GM18519 (cell line): ENCODE results near the gene PRPF40A.

Experiments
- ATAC-seq: cut with Tn5 transposase; IDR thresholded peaks from one replicate; pipeline ENCODE4 v1.9.1; 2021; ENCODE audit warnings: mild to moderate bottlenecking, moderate library complexity; ENCODE audit not compliant: unreplicated experiment, low FRiP score

Gene PRPF40A

DNA sequence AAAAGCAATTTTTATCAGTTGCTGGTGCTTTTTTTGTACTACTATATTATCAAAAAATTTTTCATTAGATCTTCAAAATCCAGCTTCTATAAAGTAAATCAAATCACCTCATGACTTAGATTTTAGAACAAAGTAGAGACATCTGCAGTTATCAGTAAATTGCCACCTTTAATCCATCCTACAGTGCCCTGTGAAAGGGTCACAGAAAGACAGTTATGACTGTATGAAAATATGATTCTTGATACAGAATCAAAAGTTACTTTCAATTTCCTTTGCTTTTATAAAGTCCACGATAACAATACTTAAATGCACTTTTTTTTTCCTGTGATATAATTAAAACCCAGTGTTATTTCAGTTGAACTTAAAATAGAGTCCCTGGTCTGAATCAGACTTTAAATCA is 61.4 kb downstream of the PRPF40A start:
- ATAC-seq = no peak

DNA sequence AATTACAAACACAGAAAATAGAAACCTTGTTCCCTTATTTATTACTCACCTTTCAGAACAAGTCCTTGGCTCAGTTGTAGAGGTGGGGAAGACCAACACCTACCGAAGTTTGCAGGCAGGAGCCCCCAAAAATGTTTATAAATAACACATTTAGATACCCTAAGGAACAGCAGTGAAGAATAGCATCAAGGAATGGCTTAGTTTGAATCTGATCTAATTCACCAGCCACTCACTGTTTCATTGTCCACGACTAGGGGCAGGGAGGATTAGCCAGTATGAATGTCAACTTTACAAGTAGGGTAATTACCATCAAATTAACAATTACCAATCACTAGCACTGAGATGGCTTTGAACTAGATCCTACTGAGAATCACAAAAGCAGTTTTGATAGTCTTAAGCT is 65.4 kb downstream of the PRPF40A start:
- ATAC-seq = no peak

DNA sequence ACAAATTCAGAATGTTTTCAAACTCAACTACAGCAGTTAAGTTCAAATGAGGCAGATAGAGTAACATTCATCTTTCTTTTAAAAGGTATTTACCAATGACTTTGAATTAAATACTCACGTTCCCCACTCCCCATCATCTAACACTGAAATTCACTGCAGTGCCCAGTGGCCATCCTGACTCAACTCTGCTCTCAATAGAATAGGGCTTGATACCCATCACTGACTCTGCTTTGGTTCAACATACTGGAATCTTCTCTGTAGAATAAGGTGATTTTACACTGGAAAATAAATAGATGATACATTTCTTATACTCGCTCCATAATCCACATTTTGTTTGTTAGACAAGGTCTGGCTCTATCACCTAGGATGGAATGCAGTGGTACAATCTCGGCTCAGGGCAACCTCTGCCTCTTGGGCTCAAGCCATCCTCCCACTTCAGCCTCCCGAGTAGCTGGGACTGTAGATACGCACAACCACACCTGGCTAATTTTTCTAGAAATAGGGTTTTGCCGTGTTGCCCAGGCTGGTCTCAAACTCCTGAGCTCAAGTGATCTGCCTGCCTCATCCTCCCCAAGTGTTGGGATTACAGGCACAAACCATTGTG is 66.4 kb downstream of the PRPF40A start:
- ATAC-seq = no peak

DNA sequence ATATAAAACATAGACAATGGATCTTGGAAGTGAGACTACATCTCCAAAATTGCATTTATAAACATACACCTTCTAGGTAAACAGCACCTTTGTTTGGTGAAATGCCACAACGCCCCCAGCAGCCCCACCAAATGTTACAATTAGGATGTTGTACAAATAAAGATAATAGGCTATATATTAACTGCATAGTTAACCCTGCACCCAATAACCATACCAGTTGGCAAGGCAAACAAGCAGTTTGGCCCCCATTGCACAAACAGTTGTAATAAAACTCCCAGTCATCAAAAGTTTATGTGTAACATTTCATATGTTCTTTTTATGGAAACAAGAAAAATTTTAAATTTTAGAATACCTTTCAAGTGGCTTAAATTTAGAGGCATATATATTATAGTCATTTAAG is 67.3 kb downstream of the PRPF40A start:
- no peak for ATAC-seq

DNA sequence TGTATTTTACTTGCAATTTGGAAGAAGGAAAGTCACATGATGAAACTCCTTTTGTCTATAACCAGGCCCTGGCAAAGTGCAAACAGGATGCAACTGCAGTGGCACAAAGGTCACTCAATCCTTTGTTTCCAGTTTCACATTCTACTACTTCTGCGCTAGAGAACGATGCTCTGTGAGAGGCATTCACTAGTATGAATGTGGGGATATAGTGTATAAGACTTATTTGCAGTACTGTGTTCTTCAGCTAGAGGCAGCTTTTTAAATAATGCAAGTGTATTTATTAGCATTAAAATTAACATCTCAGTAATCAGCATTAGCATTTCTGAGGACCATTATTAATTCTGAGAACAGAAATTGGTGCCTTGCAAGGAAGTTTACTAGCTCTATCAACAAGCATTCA is 68.9 kb downstream of the PRPF40A start:
- no peak for ATAC-seq

DNA sequence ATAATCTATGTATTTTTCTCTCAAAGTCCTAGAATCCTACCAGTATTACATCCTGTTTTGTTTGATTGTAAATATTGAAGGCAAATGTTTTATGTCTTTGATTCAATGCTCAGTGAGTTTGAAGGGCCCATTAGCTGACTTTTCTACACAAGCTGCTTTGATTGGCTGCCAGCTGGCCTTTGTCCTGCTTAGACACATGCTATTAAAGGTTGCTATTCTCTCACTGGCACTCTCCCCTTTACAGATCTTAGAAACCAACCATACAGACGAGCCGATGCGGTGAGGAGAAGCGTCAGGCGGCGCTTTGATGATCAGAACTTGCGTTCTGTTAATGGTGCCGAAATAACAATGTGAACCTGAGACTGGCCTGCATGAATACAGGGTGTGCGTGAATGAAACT is 69.7 kb downstream of the PRPF40A start:
- ATAC-seq = no peak

DNA sequence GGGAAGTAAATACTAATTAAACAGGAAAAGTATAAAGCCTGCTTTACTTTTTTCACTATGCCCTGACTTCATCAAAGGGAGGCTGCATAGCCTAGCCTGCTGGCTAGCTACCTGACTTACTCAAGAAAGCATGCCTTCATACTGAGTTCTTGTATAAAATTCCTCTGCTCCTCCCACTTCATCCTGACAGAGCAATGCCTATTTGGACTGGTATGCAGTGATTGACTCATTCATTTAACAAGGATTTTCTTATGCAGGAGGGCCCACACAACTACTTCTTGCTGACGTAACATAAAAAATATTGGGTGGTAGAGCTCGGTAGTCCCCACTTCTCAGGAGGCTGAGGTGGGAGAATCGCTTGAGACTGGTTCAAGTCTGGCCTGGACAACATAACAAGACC is 70.5 kb downstream of the PRPF40A start:
- ATAC-seq = no peak

DNA sequence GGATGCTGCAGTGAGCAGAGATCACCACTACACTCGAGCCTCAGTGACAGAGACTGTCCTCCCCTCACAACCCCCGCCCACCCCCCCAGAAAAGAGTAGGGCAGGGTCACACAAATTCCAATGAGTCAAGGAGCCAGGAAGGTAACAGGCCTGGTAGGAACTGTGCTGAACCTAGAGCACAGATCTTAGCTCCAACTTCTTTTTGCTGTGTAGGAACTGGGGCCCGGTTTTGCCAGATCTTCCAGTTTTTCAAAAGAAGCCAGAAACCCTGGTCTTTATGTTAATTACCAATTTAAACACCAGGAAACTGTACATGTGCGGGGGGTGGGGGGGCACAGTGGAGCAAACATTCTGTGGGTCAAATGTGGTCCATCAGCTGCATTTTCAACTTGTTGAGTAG is 71.0 kb downstream of the PRPF40A start:
- no peak for ATAC-seq

DNA sequence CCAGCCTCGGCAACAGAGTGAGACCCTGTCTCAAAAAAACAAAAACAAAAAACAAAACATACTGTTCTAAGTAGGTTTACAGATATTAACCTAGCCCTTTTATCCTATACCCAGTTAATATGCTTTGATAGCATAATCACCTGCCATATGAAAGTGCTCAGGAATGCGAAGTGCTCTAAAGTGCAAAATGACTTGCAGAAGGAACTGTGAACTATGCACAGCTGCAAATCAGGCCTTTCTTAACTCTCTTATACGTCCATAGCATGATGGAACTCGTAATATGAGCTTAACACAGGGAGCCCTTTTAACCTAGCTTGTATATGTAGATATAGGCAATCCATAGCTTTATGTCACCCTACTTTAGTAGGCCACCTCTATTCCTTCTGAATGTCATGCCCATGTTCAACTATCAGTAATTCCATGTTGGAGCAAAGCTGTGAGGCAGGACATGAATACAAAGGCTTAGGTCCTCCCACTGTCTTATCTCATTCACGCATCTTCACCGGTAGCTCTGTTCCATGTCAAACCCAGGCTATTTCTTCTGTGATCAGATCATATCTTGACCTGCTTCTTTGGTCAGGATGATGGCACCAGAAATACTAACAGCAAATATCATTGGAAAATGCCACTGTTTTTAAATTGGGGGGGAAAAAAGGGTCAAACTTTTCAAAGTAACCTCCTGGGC is 72.9 kb downstream of the PRPF40A start:
- ATAC-seq = no peak

DNA sequence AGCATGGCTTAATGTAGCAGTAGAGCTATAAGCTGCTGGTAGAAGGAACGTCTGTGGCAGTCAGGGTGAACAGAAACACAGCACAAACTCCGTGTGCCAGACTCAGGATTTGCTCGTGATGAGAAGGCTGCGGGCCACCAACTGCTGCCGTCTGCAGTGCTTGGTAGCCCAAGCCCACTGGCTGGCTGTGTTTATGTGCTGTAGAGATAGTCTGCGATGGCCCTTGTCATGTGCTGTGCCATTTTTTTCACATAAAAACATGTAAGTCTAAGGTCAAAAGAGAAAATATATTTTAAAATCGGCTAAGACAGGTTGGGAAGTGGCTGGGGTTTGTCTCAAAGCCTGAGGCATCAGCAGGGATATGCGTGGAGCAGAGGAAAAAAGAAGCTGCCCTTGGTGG is 78.7 kb downstream of the PRPF40A start:
- ATAC-seq = no peak

DNA sequence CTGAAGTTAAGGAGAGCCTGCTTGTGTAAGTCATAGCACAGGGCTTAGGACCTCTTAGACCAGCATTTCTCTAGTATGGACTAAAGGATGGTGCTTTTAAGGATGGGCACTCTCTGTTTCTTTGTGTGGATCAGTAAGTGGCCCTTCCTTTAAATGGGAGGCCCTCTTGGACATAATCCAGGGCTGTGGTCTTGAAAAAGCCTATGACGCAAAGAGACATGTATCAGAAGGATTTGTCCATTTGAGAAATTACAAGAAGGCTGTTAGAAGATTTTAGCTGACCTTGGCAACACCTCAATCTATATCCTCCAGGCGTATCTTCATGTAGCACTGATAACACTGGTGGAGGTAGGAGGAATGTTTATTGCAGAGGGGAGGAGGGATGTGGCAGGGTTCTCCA is 79.2 kb downstream of the PRPF40A start:
- no peak for ATAC-seq

DNA sequence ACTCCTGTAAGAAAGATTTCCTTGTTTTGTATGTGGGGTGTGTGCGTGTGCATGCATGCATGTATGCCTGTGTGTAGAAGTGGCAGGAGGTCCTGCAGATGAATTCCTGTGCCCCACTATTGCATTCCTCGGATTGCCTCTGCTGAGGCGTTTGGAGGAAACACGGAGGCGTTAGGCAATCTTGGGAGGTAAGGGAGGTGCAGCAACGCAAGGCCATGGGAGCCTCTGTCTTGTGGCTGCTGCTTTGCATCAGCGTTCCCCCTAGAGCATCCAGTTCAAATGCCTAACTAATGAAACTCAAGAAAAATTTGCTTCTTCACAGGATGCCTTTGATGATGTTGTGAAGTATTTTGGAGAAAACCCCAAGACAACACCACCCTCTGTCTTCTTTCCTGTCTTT is 80.0 kb downstream of the PRPF40A start:
- no peak for ATAC-seq

DNA sequence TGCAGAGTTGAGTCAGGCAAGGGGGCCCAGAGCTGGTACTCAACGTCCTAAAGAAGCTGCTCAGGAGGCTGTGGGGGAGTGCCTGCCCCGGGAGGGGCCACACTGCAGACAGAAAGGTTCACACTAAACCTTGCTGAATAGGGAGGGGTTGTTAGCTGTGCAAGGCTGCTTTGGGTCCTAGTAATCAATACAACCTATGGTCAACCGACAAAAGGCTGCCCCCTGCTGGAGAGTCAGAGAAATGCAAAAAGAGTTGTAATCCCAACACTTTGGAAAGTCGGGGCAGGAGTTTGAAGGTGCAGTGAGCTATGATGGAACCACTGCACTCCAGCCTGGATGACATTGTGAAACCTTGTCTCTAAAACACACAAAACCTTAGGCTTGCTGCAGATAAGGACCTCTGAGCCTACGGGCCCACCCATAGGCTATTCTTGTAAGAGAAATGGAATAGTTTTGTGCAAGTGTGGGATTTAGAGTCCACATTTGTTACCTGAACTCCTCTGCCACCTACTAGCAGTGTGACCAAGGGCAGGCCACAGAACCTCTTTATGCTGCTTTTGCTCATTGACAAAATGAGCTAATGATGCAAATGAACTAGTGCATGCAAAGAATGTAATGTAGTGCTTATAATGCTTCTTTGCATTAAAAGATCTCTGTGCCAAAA is 81.5 kb downstream of the PRPF40A start:
- peak; percentile 52 for ATAC-seq

DNA sequence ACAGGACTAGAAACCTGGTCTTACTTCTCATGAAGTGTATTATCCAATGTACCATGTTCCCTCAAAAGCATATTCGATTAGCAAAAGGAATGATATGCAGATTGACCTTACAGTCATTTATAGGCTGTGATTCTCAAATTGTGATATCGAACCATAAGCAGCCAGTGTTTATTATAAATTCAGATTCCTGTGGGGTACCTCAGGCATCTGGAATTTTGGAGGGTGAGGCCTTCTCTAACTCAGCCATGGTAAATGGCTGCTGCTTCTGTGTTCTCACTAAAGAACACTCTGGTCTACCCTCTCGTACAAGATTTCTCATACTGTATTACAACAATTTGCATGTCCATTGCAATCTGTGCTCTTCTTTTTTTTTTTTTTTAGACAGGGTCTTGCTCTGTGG is 84.5 kb downstream of the PRPF40A start:
- ATAC-seq = no peak

DNA sequence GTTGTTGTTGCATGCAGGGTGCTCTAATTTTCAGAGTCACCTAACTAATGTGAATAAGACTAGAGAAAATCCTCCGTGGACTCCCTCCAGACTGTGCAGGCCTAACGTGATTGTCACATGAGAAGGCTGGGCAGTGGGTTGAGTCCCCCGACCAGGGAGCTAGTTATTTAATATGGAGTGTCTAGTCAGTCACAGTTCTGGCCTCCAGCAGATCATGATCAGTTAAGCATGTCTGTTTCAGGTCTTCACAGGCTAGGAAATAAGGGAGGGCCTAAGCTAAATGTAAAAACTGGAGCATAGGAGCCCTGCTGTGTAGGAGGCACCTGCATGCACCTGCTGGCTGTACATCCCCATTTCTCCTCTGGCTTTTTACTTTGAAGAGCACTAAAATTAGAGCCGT is 86.8 kb downstream of the PRPF40A start:
- no peak for ATAC-seq

DNA sequence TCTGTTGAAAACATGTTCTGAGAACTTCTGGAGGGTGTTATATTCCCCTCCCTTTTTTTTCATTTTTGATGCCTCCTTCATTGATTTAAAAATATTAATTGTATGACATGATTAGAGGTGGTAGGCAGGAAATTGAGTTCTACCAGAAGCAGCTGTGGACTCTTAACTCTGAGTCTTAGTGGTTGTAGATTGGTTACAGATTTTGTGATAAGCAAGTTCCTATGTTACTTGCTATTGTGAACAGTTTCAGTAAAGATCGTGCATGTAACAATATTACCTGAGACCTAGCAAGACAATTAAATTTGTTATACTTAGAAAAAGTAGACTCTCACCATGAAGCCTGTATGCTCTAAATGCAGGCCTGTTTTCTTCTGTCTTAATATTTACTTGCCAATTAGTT is 88.1 kb downstream of the PRPF40A start:
- ATAC-seq = no peak

DNA sequence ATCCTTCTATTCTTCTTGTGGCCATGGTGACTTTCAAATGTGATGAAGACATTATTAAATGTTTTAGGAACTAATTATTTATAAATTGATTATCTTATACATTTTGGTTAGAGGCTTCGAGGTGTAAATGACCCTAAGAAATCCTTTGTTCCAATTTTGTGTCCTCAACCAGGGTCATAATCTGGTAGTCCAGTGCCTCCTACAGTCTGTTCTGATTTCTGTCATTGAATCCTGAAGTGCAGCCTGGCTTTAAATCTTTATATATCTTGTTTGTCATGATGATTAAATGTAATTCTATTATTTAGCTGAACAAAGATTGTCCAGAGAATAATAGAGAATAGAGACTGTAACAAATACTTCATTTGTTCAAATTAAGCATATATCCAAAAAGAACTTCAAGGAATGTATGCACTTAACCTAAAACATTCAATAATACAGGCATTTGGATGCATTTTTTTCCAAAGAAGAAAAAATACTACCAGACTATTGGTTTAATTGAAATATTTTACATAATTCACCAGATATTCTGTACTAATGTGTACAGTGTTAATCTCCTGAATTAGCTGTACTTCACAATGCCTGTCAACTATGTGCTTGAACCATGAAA is 89.8 kb downstream of the PRPF40A start:
- no peak for ATAC-seq

DNA sequence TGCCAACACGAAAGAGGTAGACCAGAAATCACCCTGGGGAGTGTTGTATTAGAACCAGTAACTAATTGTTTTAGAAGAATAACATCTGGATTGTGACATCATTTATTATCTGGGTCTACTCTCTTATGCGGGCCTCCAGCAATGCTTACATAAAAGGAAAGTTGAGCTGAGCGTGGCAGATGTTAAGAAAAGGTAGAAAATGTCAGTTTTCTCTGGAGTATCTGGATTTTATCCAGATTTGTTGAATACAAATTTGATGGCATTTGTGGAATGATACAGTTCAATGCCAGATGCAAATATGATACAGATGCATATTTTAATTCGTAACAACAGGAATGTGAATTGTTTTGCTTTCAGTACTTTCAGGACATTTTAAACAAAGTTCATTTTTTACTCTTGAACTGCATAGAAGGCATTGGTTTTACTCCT is 90.3 kb downstream of the PRPF40A start:
- ATAC-seq = no peak

DNA sequence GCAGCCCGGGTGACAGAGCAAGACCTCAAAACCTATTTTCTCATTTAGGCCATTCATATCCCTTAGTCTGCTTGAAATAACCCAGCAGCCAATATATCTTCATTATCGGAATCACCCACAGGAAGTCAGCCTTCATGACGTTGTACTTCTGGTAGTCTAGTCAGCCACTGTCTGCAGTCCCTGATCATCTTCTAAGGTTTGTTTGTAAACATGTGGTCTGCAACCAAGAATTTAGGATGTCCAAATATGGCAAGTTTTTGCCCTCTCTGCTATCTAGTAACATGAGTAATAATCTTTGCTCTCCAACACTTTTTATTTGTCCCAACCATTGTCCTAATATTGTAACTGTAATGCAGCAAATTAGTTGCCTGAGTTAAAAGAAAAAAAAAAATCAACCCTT is 92.5 kb downstream of the PRPF40A start:
- ATAC-seq = no peak

DNA sequence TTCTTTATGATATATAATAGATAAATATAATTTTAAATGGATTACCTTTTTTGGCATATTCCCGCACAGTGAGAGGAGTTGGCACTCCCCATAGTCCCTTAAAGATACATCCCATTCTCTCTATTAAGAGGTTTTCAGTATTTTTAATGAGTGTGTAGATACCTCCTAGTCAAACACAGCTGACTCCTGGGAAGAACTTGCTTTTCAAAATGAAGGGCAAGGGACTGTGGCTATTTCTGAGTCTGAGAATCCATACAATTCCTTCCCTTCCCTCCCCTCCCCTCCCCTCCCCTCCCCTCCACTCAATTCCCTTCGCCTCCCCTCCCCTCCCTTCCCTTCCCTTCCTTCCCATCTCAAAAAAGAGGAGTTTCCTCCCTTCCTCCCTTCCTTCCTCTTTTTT is 93.5 kb downstream of the PRPF40A start:
- no peak for ATAC-seq

DNA sequence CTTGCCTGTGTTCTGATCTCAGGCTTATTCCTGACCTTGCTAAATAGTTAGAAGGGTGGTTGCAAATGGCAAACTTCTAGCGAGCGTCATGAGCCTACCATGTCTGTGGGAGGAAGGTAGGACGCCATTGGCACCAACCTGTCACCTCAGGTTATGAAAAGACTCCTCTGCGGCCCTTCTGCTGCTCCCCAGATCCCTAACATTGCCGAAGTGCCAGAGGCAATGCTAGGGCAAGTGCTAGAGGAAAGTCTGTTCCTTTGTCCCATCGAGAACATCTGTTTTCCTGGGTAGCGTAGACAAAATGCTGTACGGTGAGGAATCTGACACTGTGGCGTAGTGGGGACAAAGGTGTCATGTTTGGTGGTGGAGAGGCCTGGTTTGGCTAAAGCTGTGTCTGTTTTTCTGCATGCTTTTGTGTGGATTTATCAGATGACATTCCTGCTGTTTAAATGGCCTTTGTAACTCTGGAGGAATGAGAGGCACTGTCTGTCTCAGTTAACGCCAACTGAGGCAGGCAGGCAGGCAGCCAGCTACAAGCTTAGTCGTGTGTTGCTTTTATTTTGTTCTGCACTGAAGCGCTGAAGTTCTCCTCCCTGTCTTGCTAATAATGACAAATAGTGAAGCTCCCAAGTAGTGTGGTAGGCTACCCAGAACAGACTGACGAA is 94.1 kb downstream of the PRPF40A start:
- no peak for ATAC-seq
